Measurements from ENCODE around the gene P2RY6. TPM values are rescaled to one million over a fixed set of nuclear protein-coding genes. Genes with fewer than 3 reads are reported as not detected.

The P2RY6 gene
- total and polyA plus RNA-seq, 10 of the 15 experiments (the other 5 are each of a cell fraction or from before 2014, with no cell fraction given) = 0.05 to 0.90 (median 0.22) TPM; not detected in 4

- intact Hi-C loops (cut with micrococcal nuclease; ENCODE audit: unreplicated experiment) = no loop called here
- ChIA-PET RAD21 (ENCODE audit: unreplicated experiment) (interaction anchor here (0.5 to 9.3 kb wide), 6 partner anchors 46 to 282 kb away, joined by 3 to 115 read pairs (median 8); no protein-coding TSS in a partner anchor), CTCF (interaction anchor here (0.5 to 6.9 kb wide), 17 partner anchors 9 to 408 kb away, joined by 3 to 160 read pairs (median 5); no protein-coding TSS in a partner anchor), SMC1A (ENCODE audit: uncharacterized antibody, unreplicated experiment) (interaction anchor here (0.6 to 11.9 kb wide), 8 partner anchors 9 to 57 kb away, joined by 3 to 188 read pairs (median 4); no protein-coding TSS in a partner anchor), POLR2A (interaction anchor here (0.6 to 1.0 kb wide), 2 partner anchors 49 to 215 kb away, joined by 3 read pairs; no protein-coding TSS in a partner anchor)
- Histone ChIP-seq H3K9me3 (replicated peaks; ENCODE audit: control insufficient read depth, insufficient read depth, low read length) (no peaks in the 10 kb centered on the region), H3K9ac (ENCODE audit: control insufficient read depth, insufficient read depth, low read length) (no peak overlapping the region), H3K4me2 (ENCODE audit: control insufficient read depth, insufficient read depth) (no peak overlapping the region), H2AFZ (ENCODE audit: control insufficient read depth, low read depth, low read length) (no peak overlapping the region), H4K20me1 (ENCODE audit: control insufficient read depth, insufficient read depth) (no peaks in the 10 kb centered on the region), H3K79me2 (ENCODE audit: control insufficient read depth, insufficient read depth, low read length) (no peaks in the 10 kb centered on the region), H3K4me1 (ENCODE audit: control insufficient read depth, insufficient read depth, low read length) (no peaks in the 10 kb centered on the region; the same call in 1 of the 2 replicates), H3K4me3 (no peak overlapping the region), H3K36me3 (ENCODE audit: control insufficient read depth in 2 of 2, insufficient read depth in 2 of 2, low read length in 1 of 2) (no peaks in the 10 kb centered on the region), H3K27ac (ENCODE audit: control insufficient read depth, insufficient read depth) (no peak overlapping the region), H3K27me3 (replicated peaks in 1 of 2; ENCODE audit: control insufficient read depth in 2 of 2, insufficient read depth in 2 of 2, low read length in 1 of 2) (no peaks in the 10 kb centered on the region)
- DNase-seq (ENCODE audit: low read depth, low spot score) = no peak
- BruUV-seq (replicated peaks) = no TSS peak
- in situ Hi-C loops (cut with MboI) = loop anchor here (5.0 kb wide), 1 partner anchor 48 kb away; no protein-coding TSS in a partner anchor
- FAIRE-seq = no peak
- 66% methylated on average over 8 of the region's 8 CpGs for WGBS (ENCODE audit: insufficient coverage, insufficient replicate concordance, low lambda C conversion rate, missing lambda C conversion rate)
- TF ChIP-seq KAT2A (conservative IDR thresholded peaks at IDR 0.05; ENCODE audit: control insufficient read depth, low read depth, low read length) (no peak), HDGF (IDR thresholded peaks at IDR 0.05) (no peak), MTA2 (IDR thresholded peaks at IDR 0.05; ENCODE audit: low read depth) (no peak), RFX5 (IDR thresholded peaks at IDR 0.05; ENCODE audit: low read depth, low read length) (no peak), ZNF217 (IDR thresholded peaks at IDR 0.05) (no peak), PAX8 (IDR thresholded peaks at IDR 0.05) (no peak), GATAD2B (conservative IDR thresholded peaks at IDR 0.05; ENCODE audit: low read depth) (no peak), ZNF274 (IDR thresholded peaks at IDR 0.05; ENCODE audit: insufficient read depth, insufficient read length) (no peak), JUNB (IDR thresholded peaks at IDR 0.05) (no peak), ZNF384 (IDR thresholded peaks at IDR 0.05; ENCODE audit: borderline replicate concordance, low read depth, low read length) (no peak), HSF1 (IDR thresholded peaks at IDR 0.05; ENCODE audit: low read depth, low read length) (no peak), BCLAF1 (IDR thresholded peaks at IDR 0.05) (no peak), ZSCAN29 (IDR thresholded peaks at IDR 0.05) (no peak), SREBF1 (IDR thresholded peaks at IDR 0.05; ENCODE audit: low read length) (no peak)
- TF ChIP-seq, protein P1, sequence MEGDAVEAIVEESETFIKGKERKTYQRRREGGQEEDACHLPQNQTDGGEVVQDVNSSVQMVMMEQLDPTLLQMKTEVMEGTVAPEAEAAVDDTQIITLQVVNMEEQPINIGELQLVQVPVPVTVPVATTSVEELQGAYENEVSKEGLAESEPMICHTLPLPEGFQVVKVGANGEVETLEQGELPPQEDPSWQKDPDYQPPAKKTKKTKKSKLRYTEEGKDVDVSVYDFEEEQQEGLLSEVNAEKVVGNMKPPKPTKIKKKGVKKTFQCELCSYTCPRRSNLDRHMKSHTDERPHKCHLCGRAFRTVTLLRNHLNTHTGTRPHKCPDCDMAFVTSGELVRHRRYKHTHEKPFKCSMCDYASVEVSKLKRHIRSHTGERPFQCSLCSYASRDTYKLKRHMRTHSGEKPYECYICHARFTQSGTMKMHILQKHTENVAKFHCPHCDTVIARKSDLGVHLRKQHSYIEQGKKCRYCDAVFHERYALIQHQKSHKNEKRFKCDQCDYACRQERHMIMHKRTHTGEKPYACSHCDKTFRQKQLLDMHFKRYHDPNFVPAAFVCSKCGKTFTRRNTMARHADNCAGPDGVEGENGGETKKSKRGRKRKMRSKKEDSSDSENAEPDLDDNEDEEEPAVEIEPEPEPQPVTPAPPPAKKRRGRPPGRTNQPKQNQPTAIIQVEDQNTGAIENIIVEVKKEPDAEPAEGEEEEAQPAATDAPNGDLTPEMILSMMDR (IDR thresholded peaks at IDR 0.05 in 2 of 3, conservative IDR thresholded peaks at IDR 0.05 in 1 of 3; ENCODE audit: control insufficient read depth in 2 of 3, extremely low read depth in 1 of 3, insufficient read depth in 1 of 3, low read depth in 3 of 3, low read length in 3 of 3) = no peak
- ATAC-seq = no peak
These were observed 36.8 kb upstream of the P2RY6 start for GRCh38 chr11:73235236-73235786.
